Astrocyte (in vitro differentiated cells and primary cell): Measurements from ENCODE around the gene FBLN2. TPM values are rescaled to one million over a fixed set of nuclear protein-coding genes. Genes with fewer than 3 reads are reported as not detected.
A peak's percentile ranks its signal among the peaks of the same experiment; 100 is the strongest.

Experiments
- DNase-seq: peaks from one replicate; pipeline ENCODE4 v3.0.0-alpha.2; 2010; ENCODE audit warnings: low read depth
- FAIRE-seq: peaks from 2 replicates; lab custom pipeline; 2011; peaks lifted over from hg19 to GRCh38; lab: Jason Lieb, UNC
- H2AFZ ChIP-seq: 2 replicates; pipeline ENCODE4 v1.6.0; 2012; ENCODE audit warnings: low read depth, low read length, inconsistent platforms
- H3K27ac ChIP-seq: 2 replicates; pipeline ENCODE4 v1.5.1; 2011; ENCODE audit warnings: low read depth, low read length, inconsistent platforms
- H3K27me3 ChIP-seq: 2 replicates; pipeline ENCODE4 v1.6.0; 2011; ENCODE audit warnings: low read length, inconsistent platforms; ENCODE audit not compliant: insufficient read depth
- H3K36me3 ChIP-seq: 2 replicates; pipeline ENCODE4 v1.5.1; 2011; ENCODE audit warnings: low read length, inconsistent platforms; ENCODE audit not compliant: insufficient read depth
- H3K4me1 ChIP-seq: 2 replicates; pipeline ENCODE4 v1.5.1; 2011; ENCODE audit warnings: low read length, inconsistent platforms; ENCODE audit not compliant: insufficient read depth
- H3K4me2 ChIP-seq: 2 replicates; pipeline ENCODE4 v1.6.0; 2012; ENCODE audit warnings: low read length, inconsistent platforms
- H3K4me3 ChIP-seq: 2 replicates; pipeline ENCODE4 v1.5.1; 2011; ENCODE audit warnings: low read depth, mild to moderate bottlenecking, low read length, inconsistent platforms; ENCODE audit not compliant: insufficient read depth
- H3K79me2 ChIP-seq: 2 replicates; pipeline ENCODE4 v1.6.0; 2012; ENCODE audit warnings: mild to moderate bottlenecking, low read length, inconsistent platforms; ENCODE audit not compliant: insufficient read depth
- H3K9ac ChIP-seq: 2 replicates; pipeline ENCODE4 v1.6.0; 2012; ENCODE audit warnings: mild to moderate bottlenecking, low read length, inconsistent platforms
- H3K9me3 ChIP-seq: 2 replicates; pipeline ENCODE4 v1.5.1; 2012; ENCODE audit warnings: low read depth, mild to moderate bottlenecking, low read length, inconsistent platforms; ENCODE audit not compliant: insufficient read depth
- H4K20me1 ChIP-seq: 2 replicates; pipeline ENCODE4 v1.6.0; 2012; ENCODE audit warnings: low read length, inconsistent platforms; ENCODE audit not compliant: insufficient read depth
- H3K27ac Mint-ChIP-seq: one replicate; pipeline ENCODE4 v1.8.0; 2021; ENCODE audit warnings: mild to moderate bottlenecking, mixed read lengths; ENCODE audit not compliant: unreplicated experiment
- H3K27me3 Mint-ChIP-seq: one replicate; pipeline ENCODE4 v1.8.0; 2021; ENCODE audit warnings: low read depth, mixed read lengths; ENCODE audit not compliant: unreplicated experiment
- H3K36me3 Mint-ChIP-seq: one replicate; pipeline ENCODE4 v1.8.0; 2021; ENCODE audit warnings: low read depth, mixed read lengths; ENCODE audit not compliant: unreplicated experiment
- H3K4me1 Mint-ChIP-seq: one replicate; pipeline ENCODE4 v1.8.0; 2021; ENCODE audit warnings: low read depth, mixed read lengths; ENCODE audit not compliant: unreplicated experiment
- H3K4me3 Mint-ChIP-seq: one replicate; pipeline ENCODE4 v1.8.0; 2021; ENCODE audit warnings: mild to moderate bottlenecking, moderate library complexity, mixed read lengths; ENCODE audit not compliant: unreplicated experiment
- H3K9me3 Mint-ChIP-seq: one replicate; pipeline ENCODE4 v1.8.0; 2021; ENCODE audit warnings: mild to moderate bottlenecking, mixed read lengths; ENCODE audit not compliant: unreplicated experiment
- EZH2 ChIP-seq: IDR thresholded peaks from 2 replicates; pipeline ENCODE4 v1.6.1; 2012; ENCODE audit warnings: mild to moderate bottlenecking, low read length, inconsistent platforms; ENCODE audit not compliant: insufficient read depth
- total RNA-seq: library from RNA; stranded (reverse); gene quantifications from 2 replicates; pipeline ENCODE4 v1.2.1, GENCODE V29; 2021
- TF ChIP-seq, protein P1 (sequence below): IDR thresholded peaks from 2 replicates; pipeline ENCODE4 v1.5.1; 2011; ENCODE audit warnings: low read depth, mild to moderate bottlenecking, inconsistent platforms, low read length, moderate library complexity; ENCODE audit not compliant: insufficient read depth

The FBLN2 gene
- total RNA-seq, 1 donor from 2014 or later: 36.6 TPM

DNA sequence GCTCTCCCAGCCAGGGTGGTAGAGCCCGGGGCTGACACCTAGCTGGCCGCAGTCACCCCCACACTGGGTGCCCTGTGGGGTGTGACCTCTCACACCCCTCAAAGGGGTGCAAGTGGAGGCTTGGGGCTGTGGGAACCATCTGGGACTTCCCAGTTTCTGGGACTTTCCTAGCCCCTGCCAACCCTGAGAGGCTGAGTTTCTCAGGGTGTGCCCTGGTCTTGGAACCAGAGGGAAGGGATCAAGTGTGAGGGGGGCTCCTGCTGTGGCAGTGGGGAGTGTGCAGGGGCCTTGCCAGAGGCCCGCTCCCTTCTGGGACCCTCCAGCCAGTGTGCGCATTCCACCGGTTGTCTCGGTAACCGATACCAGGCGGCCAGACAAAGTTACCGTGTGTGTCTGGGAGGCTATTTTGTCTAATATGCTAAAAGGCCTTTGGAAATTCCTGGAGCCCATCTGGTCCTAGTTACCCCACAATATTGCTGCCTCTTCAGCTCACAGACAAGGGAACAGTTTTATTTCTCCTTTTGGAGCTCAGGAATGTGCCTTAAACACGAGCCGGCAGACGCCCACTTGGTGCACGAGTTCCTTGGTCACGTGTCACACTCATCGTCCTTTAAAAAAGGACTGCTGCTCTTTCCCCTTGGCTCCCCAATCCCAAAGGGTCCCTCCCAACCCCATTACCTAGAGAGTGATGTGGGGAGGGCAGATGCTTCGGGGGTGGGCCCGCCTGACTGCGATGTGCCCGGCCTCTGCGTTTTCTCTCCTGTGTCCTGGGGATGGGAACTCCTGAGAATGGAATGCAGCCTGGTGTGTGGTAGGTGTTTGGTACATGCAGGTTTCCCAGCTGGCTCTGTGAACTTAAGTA lies 35.6 kb upstream of the FBLN2 start:
- Histone ChIP-seq H3K27me3 (no peaks in the 10 kb centered on the region), H3K27ac (no peak overlapping the region), H4K20me1 (no peaks in the 10 kb centered on the region), H3K4me3 (no peak overlapping the region), H2AFZ (peak overlapping the region; percentile 11), H3K79me2 (no peaks in the 10 kb centered on the region), H3K9me3 (no peaks in the 10 kb centered on the region), H3K4me2 (peak overlapping the region; percentile 41), H3K36me3 (no peaks in the 10 kb centered on the region), H3K9ac (no peak overlapping the region), H3K4me1 (peaks cover 7% of the 10 kb centered on the region)
- no peak overlapping the region for H3K4me3 Mint-ChIP-seq
- no peak for TF ChIP-seq EZH2
- TF ChIP-seq, protein P1, sequence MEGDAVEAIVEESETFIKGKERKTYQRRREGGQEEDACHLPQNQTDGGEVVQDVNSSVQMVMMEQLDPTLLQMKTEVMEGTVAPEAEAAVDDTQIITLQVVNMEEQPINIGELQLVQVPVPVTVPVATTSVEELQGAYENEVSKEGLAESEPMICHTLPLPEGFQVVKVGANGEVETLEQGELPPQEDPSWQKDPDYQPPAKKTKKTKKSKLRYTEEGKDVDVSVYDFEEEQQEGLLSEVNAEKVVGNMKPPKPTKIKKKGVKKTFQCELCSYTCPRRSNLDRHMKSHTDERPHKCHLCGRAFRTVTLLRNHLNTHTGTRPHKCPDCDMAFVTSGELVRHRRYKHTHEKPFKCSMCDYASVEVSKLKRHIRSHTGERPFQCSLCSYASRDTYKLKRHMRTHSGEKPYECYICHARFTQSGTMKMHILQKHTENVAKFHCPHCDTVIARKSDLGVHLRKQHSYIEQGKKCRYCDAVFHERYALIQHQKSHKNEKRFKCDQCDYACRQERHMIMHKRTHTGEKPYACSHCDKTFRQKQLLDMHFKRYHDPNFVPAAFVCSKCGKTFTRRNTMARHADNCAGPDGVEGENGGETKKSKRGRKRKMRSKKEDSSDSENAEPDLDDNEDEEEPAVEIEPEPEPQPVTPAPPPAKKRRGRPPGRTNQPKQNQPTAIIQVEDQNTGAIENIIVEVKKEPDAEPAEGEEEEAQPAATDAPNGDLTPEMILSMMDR: no peak
- peaks cover 3% of the 10 kb centered on the region for H3K36me3 Mint-ChIP-seq
- H3K4me1 Mint-ChIP-seq: peaks cover 16% of the 10 kb centered on the region
- H3K27me3 Mint-ChIP-seq: peaks cover 7% of the 10 kb centered on the region
- peak; percentile 29 for DNase-seq
- H3K9me3 Mint-ChIP-seq: no peaks in the 10 kb centered on the region
- H3K27ac Mint-ChIP-seq: peak overlapping the region; percentile 6
- FAIRE-seq: no peak

DNA sequence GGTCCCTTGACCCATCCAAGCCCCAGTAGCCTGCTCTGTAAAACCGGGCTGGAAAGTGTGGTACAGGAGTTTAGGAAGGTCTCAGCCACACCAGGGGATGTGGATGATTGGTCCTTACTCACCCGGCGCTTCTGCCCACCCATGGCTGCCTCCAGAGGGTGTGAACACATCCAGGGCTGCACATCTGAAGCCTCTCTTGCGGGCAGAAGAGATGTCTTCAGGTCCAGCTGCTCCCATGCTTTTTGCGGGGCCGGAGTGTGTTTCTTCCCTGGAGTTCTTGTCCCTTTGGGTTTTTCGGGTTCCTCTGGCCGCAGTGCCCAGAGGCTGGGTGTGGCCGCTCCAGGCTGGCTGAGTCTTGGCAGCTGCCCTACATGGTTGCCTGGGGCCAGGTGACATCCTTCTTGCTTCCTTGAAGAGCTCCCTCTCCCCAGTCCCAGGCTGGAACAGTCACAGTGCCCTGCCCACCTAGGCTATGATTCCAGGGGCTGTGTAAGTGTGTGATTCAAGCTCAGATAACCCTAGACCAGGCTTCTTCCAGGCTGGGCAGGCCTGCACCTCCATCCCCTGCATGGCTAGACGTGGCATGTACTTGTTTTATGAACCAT lies 34.9 kb upstream of the FBLN2 start:
- Histone ChIP-seq H3K36me3 (no peaks in the 10 kb centered on the region), H2AFZ (peak overlapping the region; percentile 11), H3K27me3 (no peaks in the 10 kb centered on the region), H3K4me3 (no peak overlapping the region), H3K9me3 (no peaks in the 10 kb centered on the region), H4K20me1 (no peaks in the 10 kb centered on the region), H3K79me2 (no peaks in the 10 kb centered on the region), H3K27ac (no peak overlapping the region), H3K4me2 (no peak overlapping the region), H3K9ac (no peak overlapping the region), H3K4me1 (peaks cover 7% of the 10 kb centered on the region)
- DNase-seq (no peak), FAIRE-seq (no peak)
- peak overlapping the region; percentile 34 for H3K27ac Mint-ChIP-seq
- H3K9me3 Mint-ChIP-seq: no peaks in the 10 kb centered on the region
- no peak for TF ChIP-seq EZH2
- TF ChIP-seq, protein P1: no peak
- H3K36me3 Mint-ChIP-seq: peaks cover 3% of the 10 kb centered on the region
- H3K4me1 Mint-ChIP-seq: peaks cover 16% of the 10 kb centered on the region
- no peak overlapping the region for H3K4me3 Mint-ChIP-seq
- peaks cover 10% of the 10 kb centered on the region for H3K27me3 Mint-ChIP-seq
